Fibroblast of skin of right quadriceps (primary cell): ENCODE measurements around the gene HIVEP3.
A peak's percentile ranks its signal among the peaks of the same experiment; 100 is the strongest.

Experiments
- DNase-seq: peaks from one replicate; pipeline ENCODE4 v3.0.0-alpha.2; 2013

The HIVEP3 gene

DNA sequence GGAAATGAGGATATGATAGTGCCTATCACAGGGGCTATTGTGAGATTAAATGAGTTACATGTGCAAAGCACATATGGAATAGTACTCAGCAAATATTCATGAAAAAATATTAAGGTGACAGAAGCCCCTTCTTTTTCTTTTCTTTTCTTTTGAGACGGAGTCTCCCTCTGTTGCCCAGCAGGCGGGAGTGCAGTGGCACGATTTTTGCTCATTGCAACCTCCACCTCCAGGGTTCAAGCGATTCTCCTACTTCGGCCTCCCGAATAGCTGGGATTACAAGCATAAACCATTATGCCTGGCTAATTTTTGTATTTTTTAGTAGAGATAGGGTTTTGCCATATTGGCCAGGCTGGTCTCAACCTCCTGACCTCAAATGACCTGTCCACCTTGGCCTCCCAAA, 139.4 kb downstream of the HIVEP3 start:
- no peak for DNase-seq

DNA sequence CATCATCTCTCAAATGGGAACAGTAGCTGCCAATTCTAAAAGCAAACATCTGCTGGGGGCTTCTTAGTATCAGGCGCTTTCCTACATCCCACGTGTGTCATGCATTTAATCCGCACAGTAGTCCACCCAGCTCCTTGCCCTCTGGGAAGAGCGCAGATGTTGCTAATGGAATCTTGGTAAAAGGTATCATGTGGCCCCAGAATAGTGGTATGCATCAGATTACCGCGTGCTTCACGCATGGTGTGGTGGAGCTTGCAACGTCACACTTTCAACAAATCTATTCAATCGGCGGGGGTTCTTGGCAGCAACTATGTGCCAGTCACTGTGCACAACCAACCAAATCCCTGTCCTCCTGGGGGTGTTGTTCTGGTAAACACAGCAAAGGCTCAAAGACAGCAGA, 141.0 kb downstream of the HIVEP3 start:
- DNase-seq: no peak

DNA sequence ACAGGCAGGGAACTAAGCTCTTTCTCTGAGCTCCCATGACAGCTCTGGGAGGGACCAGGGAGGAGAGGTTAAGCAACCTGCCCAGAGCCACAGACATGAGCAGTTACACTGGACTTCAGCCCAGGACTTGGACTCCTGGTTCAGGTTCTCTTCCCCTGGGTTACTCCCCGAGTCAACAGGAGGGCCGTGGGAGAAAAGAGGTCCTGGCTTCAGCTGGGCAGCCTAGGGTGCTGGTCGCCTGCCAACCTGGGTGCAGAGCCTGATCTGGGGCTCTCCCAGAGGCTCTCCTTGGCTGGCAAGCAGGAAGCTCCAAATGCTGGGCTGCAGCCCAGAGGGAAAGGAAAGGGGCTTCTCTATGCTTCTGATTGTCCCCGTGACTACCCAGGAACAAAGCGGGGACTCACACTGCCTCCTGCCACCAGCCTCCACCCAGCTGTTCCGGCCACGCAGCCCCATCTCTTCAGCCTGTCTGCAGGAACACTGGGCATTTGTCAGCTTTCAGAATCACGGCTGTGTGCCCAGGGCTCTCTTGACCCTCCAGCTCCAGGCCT, 141.8 kb downstream of the HIVEP3 start:
- DNase-seq: no peak

DNA sequence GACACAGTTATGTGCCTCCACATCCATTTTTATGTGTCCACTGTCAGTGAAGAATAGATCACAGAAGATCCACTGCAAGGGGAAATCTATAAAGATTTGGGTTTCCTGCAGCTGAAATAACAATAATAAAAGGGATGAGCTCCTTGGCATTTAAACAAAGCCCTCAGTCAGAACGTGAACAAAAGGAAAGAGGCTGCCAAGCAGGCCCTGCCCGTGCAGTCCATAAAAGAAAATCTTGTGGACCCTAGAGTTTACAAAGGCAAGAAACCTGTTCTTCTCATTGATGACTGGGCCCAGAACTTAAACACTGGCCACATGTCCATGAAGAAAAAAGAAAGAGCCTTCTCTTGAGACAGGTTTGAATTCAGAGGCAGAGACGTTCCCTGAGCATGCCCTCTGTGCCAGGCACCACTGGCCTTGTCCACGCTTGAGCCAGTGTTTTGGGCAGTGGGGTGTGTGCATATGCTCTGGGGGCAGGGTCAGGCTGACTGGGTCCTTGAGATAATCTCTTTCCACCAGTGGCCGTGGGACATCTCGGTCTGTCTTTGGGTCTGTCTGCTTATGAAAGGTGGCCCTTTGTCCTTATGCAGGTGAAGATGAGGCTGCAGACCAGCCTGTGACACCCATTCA, 142.7 kb downstream of the HIVEP3 start:
- no peak for DNase-seq

DNA sequence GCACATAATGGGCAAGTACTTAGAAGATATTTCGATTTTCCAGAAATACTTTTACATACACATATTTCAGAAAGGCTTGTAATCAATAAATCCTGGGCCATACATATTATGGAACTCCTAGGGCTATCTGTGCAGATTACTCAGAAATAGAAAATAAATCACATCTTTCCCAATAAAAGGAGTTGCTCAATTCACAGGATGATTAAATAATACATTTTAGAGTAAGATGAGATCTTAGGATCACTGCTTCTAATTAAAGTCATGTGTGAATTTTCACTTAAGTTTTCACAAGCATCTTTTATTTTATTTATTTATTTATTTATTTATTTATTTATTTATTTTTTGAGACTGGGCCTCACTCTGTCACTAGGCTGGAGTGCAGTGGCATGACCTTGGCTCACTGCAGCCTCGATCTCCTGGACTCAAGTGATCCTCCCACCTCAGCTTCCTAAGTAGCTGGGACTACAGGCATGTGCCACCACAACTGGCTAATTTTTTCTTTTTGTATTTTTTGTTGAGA, 144.2 kb downstream of the HIVEP3 start:
- peak; percentile 59 for DNase-seq

DNA sequence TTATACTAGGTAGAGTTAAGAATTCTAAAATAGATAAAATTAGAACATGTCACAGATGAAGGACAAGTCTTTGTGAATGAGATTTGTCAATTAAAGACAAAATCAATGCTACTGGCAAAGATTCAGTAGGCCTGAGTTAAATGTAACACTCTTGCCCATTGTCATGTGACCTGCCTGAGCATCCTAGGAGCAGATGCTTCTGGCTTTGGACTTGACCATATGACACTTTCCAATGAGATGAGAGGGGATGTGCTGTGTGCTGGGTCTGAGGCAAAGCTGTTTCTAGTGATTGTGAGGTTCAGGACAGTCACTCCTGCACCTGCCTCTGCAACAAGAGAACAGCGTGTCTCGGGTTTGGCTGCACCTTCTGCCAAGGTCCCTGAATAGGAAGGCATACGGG, 144.9 kb downstream of the HIVEP3 start:
- DNase-seq: no peak

DNA sequence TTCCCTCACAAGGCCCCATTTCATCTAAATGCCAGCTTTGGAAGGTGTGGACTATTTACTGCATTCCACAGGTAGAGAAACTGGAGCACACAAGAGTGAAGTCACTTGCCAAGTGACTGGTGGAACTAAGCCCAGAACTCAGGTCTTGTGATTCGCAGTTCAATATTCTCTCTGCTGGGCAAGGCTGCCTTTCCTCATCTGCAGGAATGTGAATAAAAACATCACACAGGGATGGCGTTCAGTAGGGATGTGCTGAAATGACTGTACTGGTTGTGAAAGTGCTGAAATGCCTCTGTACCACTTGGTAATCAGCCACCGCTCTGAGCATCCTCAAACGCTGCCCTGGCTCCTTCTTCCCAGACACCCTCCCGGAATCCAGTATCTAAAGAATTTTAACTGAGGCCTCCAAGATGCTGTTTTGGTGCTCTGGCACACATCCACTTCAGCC, 145.6 kb downstream of the HIVEP3 start:
- peak; percentile 93 for DNase-seq

DNA sequence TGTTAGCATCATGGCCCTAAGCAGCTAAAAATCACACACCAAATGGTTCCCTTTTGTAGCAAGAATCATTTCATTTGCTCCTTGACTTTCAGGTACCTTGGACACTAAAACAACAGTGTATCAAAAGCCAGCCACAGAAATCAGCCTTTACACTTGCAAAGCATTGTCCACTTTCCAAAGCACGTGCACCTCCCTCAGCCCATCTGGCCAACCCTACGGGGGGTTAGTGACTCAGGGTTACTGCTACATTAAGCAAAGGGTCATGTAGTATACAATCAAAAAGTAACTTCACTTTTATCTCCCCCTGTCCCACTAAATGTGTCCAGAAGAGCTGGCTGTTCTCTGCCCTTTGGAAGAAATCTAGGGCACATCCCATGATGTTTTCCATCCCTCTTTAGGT, 149.7 kb downstream of the HIVEP3 start:
- no peak for DNase-seq

DNA sequence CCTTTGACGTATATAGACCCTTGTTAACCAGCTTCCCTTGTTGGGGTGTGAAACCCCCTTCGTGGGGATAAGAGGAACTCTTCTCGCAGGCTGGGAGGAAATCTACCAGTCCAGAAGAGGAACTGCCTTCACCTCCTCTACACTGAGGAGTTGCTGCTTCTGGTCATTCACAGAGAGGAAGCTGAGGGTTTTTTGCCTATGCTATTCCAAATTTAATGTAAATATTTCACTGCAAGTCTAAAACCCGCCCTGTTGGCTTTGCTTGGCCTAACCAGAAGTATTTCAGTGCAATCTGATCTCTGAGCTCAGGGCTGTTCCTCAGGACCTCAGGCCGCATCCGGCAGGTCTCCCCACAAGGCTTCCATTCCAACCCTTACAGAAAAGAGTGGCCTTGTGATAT, 150.1 kb downstream of the HIVEP3 start:
- DNase-seq: no peak

DNA sequence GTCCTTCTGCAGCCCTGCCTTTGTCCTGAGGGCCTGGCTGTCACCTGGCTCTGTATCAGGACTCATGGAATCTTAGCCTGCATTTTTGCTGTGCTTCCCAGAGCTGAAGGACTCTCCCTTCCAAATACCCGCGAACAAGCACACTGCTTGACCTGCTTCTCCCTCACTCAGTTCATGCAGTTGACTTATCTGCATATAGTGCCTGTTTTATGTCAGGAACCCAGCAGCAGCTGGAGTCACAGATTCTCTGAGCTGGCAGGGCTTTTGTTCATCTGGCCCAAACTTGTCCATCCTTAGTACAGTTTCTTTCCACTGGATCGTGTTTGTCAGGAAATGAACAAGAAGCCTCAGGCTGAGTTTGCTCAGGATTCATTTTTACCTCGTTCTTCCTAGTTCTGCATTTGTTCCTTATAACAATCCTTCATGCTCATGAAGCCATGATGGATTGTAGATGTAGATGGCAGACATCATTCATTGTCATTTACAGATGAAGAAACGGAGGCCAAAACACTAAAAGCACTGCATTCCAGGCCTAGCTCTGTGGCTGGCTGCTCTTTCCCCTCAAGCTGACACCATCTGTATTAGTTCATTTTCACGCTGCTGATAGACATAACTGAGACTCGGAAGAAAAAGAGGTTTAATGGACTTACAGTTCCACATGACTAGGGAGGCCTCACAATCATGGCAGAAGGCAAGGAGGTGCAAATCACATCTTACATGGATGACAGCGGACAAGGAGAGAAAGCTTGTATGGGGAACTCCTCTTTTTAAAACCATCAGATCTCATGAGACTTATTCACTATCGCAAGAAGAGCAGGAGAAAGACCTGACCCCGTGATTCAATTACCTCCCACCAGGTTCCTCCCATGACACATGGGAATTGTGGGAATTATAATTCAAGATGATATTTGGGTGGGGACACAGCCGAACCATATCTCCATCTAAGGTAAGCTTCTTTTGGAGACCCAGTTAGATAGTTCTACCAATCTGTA, 150.9 kb downstream of the HIVEP3 start:
- no peak for DNase-seq

DNA sequence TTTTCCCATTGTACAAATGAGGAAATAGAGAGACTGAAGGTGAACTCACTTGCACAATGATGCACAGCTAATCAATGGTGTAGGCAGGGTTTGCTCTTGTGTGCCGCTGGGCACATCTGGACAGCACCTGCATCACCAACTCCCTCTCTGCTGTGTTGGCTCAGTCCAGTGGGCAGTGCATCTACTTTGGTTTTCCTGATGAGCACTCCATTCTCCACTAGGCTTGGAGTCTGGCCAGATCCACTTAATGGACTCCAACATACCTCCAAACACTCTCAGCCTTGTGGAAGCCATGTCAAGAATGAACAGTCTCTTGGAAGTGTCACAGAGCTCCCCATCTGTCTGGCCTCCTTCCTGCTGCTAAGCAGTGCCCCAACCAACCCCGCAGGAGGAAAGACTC, 152.2 kb downstream of the HIVEP3 start:
- peak; percentile 52 for DNase-seq

DNA sequence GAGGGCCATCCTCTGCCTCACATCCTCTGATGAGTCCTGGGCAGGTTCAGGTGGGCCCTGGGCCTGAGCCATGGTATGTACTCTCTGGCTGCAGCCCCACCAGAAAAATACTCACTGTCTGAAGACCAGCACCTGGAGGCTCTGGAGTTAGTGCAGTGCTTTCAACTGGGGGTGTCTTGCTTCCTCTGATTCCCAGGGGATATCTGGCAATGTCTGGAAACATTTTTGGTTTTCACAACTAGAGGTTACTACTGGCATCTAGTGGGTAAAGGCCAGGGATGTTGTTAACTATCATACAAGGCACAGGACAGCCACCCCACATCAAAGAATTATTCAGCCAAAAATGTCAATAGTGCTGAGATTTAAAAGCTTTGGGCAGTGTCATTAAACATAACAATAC, 152.7 kb downstream of the HIVEP3 start:
- no peak for DNase-seq

DNA sequence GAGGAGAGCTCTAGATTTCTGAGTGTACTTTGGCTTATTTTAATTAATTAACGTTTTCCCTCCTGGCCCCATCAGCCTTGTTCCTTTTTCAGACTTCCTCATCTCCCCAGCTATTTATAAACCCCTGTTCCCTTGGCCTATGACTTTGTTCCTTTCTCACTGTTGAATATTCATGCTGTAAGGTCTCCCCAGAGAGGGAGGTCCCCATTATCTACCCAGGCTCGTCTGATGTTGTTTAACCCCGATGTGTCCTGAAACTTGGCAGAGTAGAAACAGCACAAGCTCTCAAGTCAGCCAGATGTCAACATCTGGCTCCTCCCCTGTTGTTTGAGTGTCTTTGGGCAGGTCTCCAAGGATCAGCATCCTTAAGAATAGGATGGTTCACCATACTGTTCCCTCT, 153.6 kb downstream of the HIVEP3 start:
- DNase-seq: no peak

DNA sequence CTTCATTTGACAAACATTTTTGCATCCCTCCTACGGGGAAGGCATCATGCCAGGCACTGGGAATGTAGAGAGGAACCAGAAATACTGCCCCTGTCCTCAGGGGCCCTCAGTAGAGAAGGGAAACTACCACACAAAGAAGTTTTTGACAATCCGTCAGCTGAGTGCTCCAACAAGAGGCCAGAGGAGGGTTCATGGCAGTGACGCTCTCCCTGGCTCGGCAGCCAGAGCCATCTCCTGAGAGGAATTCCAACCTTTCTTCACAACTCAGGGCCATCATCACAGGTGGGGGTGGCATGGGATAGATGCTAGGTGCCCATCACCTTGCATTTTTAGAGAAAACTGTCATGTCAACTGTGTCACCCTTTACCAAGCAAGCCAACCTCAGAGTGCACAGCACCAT, 154.1 kb downstream of the HIVEP3 start:
- DNase-seq: no peak

DNA sequence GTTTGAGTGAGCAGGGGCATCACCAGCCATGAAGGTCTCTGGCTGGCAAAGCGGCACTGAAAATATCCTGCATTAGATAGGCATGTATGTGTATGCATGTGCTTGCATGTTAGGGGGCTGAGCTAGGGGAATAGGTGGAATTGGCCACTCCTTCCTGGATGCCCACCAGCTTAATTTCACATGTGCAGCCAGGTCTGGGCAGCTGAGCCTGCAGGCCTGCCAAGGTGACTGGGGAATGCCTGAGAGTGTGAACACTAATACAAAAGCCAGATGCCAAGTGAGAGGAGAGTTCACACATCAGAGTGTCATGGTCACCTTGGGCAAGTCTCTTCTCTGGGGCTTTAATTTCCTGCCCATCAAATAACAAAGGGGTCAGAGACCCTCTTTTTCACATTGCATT, 155.9 kb downstream of the HIVEP3 start:
- no peak for DNase-seq

DNA sequence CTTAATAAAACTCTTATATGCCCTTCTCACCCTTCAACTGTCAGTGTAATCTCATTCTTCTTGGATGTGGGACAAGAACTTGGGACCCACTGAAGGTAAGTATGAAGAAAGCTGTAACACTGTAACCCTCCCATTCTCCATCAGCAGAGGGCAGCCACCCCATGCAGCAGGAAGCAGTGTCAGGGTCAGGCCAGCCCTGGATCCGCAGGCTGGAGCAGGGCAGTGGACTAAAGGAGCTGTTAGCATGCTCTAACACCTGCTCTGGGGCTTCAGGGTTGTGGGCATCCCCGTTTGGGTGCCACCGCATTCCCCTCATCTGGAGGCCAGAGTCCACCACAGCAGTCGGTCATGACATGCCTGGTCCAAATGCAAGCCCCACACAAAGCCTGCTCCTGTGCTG, 156.5 kb downstream of the HIVEP3 start:
- no peak for DNase-seq

DNA sequence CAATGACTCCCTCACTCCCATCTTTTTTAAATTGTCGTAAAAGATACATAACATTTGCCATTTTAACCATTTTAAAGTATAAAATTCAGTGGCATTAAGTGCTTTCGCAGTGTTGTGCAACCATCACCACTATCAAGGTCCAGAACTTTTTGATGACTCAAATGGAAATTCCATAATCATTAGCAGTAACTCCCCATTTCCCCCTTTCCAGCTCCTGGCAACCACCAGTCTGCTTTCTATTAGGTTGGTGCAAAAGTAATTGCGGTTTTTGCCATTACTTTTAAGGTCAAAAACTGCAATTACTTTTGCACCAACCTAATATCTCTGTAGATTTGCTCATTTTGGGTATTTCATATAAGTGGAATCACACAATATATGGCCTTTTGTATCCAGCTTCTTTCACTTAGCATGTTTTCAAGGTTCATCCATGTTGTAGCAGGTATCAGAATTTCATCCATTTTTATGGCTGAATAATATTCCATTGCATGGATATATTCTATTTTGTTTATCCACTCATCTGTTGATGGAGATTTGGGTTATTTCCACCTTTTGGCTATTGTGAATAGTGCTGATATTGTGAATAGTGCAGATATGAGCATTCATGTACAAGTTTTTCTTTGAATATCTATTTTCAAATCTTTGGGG, 159.7 kb downstream of the HIVEP3 start:
- DNase-seq: peak; percentile 93

DNA sequence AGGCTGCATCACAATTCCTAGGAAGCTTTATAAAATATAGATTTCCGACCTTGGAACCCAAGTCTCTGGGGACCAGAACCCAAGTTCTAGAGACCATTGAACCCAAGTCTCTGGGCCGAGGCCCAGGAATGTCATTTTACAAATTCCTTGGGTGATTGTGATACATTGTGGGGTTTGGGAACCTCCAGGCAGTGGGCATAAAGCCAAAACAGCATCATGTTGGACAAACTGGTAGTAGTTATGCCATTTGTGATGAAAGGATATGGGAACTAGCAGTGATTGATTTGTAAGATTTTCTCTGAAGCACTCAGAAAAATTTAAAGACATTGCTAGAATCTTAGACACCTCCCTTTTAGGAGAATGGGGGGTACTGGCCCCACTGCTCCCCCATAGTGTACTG, 160.2 kb downstream of the HIVEP3 start:
- peak; percentile 79 for DNase-seq

DNA sequence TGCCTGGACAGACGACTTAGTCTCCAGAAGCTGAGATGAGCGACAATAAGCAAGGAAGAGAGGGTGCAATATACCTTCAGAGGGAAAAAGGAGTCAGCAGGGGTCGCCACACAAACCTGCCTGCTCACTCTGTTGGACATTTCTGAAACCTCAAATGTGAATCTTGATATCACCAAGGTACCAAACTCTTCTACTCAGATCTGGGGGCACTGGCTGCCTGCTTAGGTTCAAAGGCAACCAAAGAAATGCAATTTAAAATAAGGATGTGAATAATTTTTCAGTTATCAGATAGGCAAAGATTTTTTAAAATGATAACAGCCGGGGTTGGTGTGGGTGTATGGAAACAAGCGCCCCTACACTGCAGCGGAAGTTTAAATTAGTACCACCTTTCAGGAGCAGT, 164.2 kb downstream of the HIVEP3 start:
- no peak for DNase-seq

DNA sequence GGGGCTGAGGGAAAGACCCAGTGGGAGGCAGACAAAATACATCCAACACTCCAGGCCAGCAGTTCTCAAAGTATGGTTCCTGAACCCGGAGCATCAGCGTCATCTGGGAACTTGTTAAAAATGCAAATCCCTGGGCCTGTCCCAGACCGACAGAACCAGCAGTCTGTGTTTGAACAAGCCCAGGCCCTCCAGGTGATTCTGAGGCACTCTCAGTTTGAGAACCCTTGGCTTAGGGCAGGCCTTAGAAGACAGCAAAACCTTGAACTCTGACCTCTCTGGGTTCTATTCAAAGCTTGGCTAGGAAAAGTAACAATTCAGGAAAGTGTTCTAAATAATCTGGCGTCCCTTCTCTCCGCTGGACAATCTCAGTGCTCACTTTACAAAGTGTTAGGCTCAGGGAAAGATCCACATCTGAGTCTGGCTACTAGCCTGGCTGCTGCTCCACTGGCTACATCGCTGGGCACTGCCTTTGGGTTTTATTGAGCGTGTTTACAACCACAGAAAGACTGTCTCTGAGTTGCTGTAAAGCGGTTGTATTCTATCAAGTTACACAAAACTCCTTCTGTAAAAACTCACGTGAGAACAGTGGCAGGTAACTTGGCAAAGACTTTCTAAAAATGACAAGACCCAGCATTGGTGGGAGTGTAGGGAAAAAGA, 166.1 kb downstream of the HIVEP3 start:
- DNase-seq: no peak

DNA sequence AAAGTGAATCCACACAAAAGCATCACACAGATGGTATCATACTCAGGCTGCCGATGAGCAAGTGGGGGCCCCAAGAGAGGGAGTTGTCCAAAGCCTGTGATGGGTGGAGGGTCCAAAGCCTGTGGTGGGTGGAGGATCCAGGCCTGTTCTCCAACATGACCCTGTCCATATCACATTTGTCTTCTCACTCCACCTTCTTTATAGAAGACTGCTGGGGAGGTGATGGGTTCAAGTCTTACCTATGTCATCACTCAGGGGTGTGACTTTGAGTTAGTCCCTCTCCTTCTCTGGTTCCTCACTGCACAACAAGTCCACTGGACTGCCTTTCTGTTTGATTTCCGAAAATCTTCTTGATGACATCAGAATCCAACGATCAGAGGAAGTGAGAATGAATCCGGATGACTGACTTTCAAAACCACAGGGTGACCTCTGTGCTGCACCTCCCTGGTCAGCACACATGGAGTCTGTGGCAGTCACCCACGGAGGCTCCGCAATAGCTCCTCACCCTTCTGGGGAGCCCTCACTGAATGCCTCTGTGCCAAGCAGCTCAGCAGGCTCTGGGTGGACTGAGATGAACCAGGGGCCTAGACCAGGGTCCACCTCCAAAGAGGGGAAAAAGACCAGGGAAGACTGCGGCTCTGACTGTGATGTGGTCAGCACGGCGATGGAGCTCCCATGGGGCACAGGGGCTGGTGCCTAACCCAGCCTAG, 166.8 kb downstream of the HIVEP3 start:
- DNase-seq: peak; percentile 40
